ENCODE results near the gene C1orf21. TPM values are rescaled to one million over a fixed set of nuclear protein-coding genes. Genes with fewer than 3 reads are reported as not detected.

The C1orf21 gene
- total RNA-seq, 1 experiment from 2014 or later, result 0.15 TPM

DNA sequence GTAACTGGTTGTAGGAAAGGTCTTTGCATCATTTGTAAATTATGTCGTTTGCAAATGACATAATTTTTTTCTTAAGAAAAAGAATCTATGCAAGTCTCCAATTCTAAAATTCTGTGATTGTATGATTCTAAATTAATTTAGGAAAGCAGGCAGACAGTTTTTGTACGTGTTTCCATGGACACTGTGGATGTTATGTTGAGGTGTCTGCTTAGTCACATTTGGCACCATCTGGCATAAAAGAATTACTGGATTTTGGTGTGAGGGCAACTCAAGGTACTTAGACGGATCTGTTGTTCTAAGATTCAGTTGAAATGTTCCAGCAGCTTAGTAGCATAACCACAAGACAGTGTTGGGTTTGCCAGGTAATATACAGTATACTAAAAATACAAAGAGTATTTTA, 42.5 kb downstream of the C1orf21 start:
- Histone ChIP-seq H3K9me3 (ENCODE audit: control insufficient read depth, insufficient read depth, low read depth, low read length) (no peaks in the 10 kb centered on the region), H3K27me3 (ENCODE audit: control insufficient read depth, insufficient read depth, low read length) (no peaks in the 10 kb centered on the region), H3K27ac (ENCODE audit: low read length) (no peak overlapping the region), H3K4me1 (ENCODE audit: control insufficient read depth, insufficient read depth, low read length) (no peaks in the 10 kb centered on the region), H3K4me3 (ENCODE audit: low read depth in 2 of 2, low read length in 2 of 2) (no peak overlapping the region), H3K36me3 (ENCODE audit: control insufficient read depth, insufficient read depth, low read length) (no peaks in the 10 kb centered on the region)
- ATAC-seq (no peak), DNase-seq (ENCODE audit: low read depth, low spot score) (no peak)
- TF ChIP-seq POLR2AphosphoS5 (IDR thresholded peaks at IDR 0.05; ENCODE audit: low read depth, low read length) (no peak), TCF7L2 (IDR thresholded peaks at IDR 0.05; ENCODE audit: low read depth, low read length) (no peak)
- TF ChIP-seq, protein P1, sequence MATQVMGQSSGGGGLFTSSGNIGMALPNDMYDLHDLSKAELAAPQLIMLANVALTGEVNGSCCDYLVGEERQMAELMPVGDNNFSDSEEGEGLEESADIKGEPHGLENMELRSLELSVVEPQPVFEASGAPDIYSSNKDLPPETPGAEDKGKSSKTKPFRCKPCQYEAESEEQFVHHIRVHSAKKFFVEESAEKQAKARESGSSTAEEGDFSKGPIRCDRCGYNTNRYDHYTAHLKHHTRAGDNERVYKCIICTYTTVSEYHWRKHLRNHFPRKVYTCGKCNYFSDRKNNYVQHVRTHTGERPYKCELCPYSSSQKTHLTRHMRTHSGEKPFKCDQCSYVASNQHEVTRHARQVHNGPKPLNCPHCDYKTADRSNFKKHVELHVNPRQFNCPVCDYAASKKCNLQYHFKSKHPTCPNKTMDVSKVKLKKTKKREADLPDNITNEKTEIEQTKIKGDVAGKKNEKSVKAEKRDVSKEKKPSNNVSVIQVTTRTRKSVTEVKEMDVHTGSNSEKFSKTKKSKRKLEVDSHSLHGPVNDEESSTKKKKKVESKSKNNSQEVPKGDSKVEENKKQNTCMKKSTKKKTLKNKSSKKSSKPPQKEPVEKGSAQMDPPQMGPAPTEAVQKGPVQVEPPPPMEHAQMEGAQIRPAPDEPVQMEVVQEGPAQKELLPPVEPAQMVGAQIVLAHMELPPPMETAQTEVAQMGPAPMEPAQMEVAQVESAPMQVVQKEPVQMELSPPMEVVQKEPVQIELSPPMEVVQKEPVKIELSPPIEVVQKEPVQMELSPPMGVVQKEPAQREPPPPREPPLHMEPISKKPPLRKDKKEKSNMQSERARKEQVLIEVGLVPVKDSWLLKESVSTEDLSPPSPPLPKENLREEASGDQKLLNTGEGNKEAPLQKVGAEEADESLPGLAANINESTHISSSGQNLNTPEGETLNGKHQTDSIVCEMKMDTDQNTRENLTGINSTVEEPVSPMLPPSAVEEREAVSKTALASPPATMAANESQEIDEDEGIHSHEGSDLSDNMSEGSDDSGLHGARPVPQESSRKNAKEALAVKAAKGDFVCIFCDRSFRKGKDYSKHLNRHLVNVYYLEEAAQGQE (IDR thresholded peaks at IDR 0.05; ENCODE audit: insufficient read depth in 1 of 2, low read depth in 2 of 2, low read length in 1 of 2), result no peak
- in situ Hi-C loops (cut with HindIII; ENCODE audit: low pct_unique_long_range_greater_than_20kb, low sequenced_read_pairs) (no loop called here), intact Hi-C loops (cut with micrococcal nuclease; ENCODE audit: unreplicated experiment) (no loop called here)
- CTCF ChIA-PET, result interaction anchor here (0.6 kb wide), 1 partner anchor 256 kb away, joined by 5 read pairs; no protein-coding TSS in a partner anchor
- BruUV-seq (replicated peaks), result no TSS peak
- POLR2A ChIA-PET, result no interaction called here

GRCh38 chr1:184433956-184434502, 47.2 kb downstream of the C1orf21 start:
- POLR2A ChIA-PET, result no interaction called here
- BruUV-seq (replicated peaks), result no TSS peak

More at GRCh38 chr1:184433956-184434502, 47.2 kb downstream of the C1orf21 start:
- Histone ChIP-seq H3K9me3 (ENCODE audit: control insufficient read depth, insufficient read depth, low read depth, low read length) (no peaks in the 10 kb centered on the region), H3K36me3 (ENCODE audit: control insufficient read depth, insufficient read depth, low read length) (no peaks in the 10 kb centered on the region), H3K4me3 (ENCODE audit: low read depth in 2 of 2, low read length in 2 of 2) (no peak overlapping the region), H3K4me1 (ENCODE audit: control insufficient read depth, insufficient read depth, low read length) (no peaks in the 10 kb centered on the region), H3K27me3 (ENCODE audit: control insufficient read depth, insufficient read depth, low read length) (no peaks in the 10 kb centered on the region), H3K27ac (ENCODE audit: low read length) (no peak overlapping the region)
- TF ChIP-seq, protein P2, sequence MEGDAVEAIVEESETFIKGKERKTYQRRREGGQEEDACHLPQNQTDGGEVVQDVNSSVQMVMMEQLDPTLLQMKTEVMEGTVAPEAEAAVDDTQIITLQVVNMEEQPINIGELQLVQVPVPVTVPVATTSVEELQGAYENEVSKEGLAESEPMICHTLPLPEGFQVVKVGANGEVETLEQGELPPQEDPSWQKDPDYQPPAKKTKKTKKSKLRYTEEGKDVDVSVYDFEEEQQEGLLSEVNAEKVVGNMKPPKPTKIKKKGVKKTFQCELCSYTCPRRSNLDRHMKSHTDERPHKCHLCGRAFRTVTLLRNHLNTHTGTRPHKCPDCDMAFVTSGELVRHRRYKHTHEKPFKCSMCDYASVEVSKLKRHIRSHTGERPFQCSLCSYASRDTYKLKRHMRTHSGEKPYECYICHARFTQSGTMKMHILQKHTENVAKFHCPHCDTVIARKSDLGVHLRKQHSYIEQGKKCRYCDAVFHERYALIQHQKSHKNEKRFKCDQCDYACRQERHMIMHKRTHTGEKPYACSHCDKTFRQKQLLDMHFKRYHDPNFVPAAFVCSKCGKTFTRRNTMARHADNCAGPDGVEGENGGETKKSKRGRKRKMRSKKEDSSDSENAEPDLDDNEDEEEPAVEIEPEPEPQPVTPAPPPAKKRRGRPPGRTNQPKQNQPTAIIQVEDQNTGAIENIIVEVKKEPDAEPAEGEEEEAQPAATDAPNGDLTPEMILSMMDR (IDR thresholded peaks at IDR 0.05), result no peak
- no peak for TF ChIP-seq SIN3A (IDR thresholded peaks at IDR 0.05; ENCODE audit: borderline replicate concordance, insufficient read depth, low read depth, low read length)
- TF ChIP-seq, protein P1 (IDR thresholded peaks at IDR 0.05; ENCODE audit: insufficient read depth in 1 of 2, low read depth in 2 of 2, low read length in 1 of 2), result no peak
- no peak for TF ChIP-seq TCF7L2 (IDR thresholded peaks at IDR 0.05; ENCODE audit: low read depth, low read length)
- TF ChIP-seq POLR2AphosphoS5 (IDR thresholded peaks at IDR 0.05; ENCODE audit: low read depth, low read length), result no peak
- in situ Hi-C loops (cut with HindIII; ENCODE audit: low pct_unique_long_range_greater_than_20kb, low sequenced_read_pairs), result no loop called here
- no peak for ATAC-seq
- intact Hi-C loops (cut with micrococcal nuclease; ENCODE audit: unreplicated experiment), result no loop called here
- CTCF ChIA-PET, result no interaction called here
- no peak for DNase-seq (ENCODE audit: low read depth, low spot score)

Measured in Panc1 (cell line).